ENCODE data around the gene PPP1R15A. TPM values are rescaled to one million over a fixed set of nuclear protein-coding genes. Genes with fewer than 3 reads are reported as not detected.
A peak's percentile ranks its signal among the peaks of the same experiment; 100 is the strongest.
"Not testable (repeated sequence)": the region's sequence is repeated elsewhere in the genome, so short reads cannot be mapped to it uniquely, and the experiment has no call there.

The PPP1R15A gene
- total RNA-seq, 4 donors from 2014 or later: 135 to 191 (median 144) TPM

DNA sequence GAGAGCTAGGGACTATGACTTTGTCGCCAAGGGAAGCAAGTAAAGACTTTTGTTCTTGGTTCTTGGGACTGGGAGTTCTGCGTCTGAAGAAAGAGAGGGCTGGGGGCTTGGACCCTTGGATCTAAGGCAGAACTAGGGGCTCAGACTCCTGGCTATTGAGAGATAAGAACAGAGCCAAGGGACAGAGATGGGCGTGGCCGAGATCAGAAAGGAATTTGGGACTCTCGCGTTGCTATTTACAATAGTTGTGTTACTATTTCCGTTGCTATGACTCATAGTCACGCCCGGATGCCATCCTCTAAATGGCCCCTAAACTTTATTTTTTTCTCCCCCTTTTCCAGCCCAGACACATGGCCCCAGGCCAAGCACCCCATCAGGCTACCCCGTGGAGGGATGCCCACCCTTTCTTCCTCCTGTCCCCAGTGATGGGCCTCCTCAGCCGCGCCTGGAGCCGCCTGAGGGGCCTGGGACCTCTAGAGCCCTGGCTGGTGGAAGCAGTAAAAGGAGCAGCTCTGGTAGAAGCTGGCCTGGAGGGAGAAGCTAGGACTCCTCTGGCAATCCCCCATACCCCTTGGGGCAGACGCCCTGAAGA lies 759 bp downstream of the PPP1R15A start:
- peak; percentile 3 to 65 (median 17) for TF ChIP-seq POLR2AphosphoS5 (IDR thresholded peaks at IDR 0.05)
- peak in 1 of 2 donors; percentile 53 for TF ChIP-seq POLR2A (IDR thresholded peaks at IDR 0.05)
- TF ChIP-seq EP300 (IDR thresholded peaks at IDR 0.05): no peak
- no peak for TF ChIP-seq CTCF (IDR thresholded peaks at IDR 0.05)
- Histone ChIP-seq H3K4me1 (peaks cover 61% of the 10 kb centered on the region), H3K36me3 (peaks cover 42% of the 10 kb centered on the region), H3K9me3 (no peaks in the 10 kb centered on the region), H3K4me3 (peak overlapping the region; percentile 98), H3K27ac (peak overlapping the region; percentile 100), H3K27me3 (no peaks in the 10 kb centered on the region)
- peak; percentile 94 to 95 for DNase-seq (ENCODE audit: low spot score in 2 of 2)
- WGBS: 1% methylated on average over 14 of the region's 14 CpGs

DNA sequence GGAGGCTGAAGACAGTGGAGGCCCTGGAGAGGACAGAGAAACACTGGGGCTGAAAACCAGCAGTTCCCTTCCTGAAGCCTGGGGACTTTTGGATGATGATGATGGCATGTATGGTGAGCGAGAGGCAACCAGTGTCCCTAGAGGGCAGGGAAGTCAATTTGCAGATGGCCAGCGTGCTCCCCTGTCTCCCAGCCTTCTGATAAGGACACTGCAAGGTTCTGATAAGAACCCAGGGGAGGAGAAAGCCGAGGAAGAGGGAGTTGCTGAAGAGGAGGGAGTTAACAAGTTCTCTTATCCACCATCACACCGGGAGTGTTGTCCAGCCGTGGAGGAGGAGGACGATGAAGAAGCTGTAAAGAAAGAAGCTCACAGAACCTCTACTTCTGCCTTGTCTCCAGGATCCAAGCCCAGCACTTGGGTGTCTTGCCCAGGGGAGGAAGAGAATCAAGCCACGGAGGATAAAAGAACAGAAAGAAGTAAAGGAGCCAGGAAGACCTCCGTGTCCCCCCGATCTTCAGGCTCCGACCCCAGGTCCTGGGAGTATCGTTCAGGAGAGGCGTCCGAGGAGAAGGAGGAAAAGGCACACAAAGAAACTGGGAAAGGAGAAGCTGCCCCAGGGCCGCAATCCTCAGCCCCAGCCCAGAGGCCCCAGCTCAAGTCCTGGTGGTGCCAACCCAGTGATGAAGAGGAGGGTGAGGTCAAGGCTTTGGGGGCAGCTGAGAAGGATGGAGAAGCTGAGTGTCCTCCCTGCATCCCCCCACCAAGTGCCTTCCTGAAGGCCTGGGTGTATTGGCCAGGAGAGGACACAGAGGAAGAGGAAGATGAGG lies 1.5 kb downstream of the PPP1R15A start:
- Histone ChIP-seq H3K27ac (peak overlapping the region; percentile 100), H3K36me3 (peaks cover 45% of the 10 kb centered on the region), H3K27me3 (no peaks in the 10 kb centered on the region), H3K4me3 (peak overlapping the region; percentile 98), H3K4me1 (peaks cover 56% of the 10 kb centered on the region), H3K9me3 (no peaks in the 10 kb centered on the region)
- TF ChIP-seq CTCF (IDR thresholded peaks at IDR 0.05) (no peak), POLR2AphosphoS5 (IDR thresholded peaks at IDR 0.05) (no peak), EP300 (IDR thresholded peaks at IDR 0.05) (no peak), POLR2A (IDR thresholded peaks at IDR 0.05) (no peak)
- WGBS: 29% methylated on average over 14 of the region's 14 CpGs
- DNase-seq (ENCODE audit: low spot score in 2 of 2): peak in 1 of 2 donors; percentile 65

- peak overlapping the region; percentile 98 for H3K4me3 ChIP-seq
- H3K9me3 ChIP-seq: no peaks in the 10 kb centered on the region
- H3K27me3 ChIP-seq: no peaks in the 10 kb centered on the region
- H3K27ac ChIP-seq: peak overlapping the region; percentile 100
- 8% methylated on average over 17 of the region's 17 CpGs for whole genome bisulfite sequencing
- peaks cover 45% of the 10 kb centered on the region for H3K36me3 ChIP-seq
- peak in 1 of 2 donors; percentile 82 for DNase-seq (ENCODE audit: low spot score in 2 of 2)
- peaks cover 54% of the 10 kb centered on the region for H3K4me1 ChIP-seq
- TF ChIP-seq CTCF (IDR thresholded peaks at IDR 0.05) (no peak), EP300 (IDR thresholded peaks at IDR 0.05) (no peak), POLR2AphosphoS5 (IDR thresholded peaks at IDR 0.05) (peak in 1 of 3 donors; percentile 19), POLR2A (IDR thresholded peaks at IDR 0.05) (no peak)
These were observed 2.3 kb downstream of the PPP1R15A start for GRCh38 chr19:48874303-48875135.

DNA sequence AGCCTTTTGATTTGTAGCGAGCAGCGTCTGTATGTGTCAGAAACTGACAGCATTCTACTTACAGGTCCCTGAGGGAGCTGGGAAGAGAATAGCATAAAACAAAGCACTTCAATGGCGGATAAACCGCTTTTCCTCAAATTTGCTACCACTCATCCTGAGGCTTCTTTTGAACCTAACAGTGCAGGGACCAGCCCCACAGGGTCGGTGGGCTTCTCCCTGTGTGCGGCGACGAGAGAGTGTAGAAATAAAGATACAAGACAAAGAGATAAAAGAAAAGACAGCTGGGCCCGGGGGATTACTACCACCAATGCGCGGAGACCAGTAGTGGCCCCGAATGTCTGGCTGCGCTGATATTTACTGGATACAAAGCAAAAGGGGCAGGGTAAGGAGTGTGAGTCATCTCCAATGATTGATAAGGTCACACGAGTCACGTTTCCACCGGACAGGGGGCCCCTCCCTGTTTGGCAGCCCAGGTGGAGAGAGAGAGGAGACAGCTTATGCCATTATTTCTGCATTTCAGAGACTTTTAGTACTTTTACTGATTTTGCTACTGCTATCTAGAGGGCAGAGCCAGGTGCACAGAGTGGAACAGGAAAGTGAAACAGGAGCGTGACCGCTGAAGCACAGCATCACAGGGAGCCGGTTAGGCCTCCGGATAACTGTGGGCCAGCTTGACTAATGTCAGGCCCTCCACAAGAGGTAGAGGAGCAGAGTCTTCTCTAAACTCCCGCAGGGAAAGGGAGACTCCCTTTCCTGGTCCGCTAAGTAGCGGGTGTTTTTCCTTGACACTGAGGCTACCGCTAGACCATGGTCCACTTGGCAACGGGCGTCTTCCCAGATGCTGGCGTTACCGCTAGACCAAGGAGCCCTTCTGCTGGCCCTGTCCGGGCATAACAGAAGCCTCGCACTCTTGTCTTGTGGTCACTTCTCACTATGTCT lies 4.1 kb downstream of the PPP1R15A start:
- TF ChIP-seq POLR2A (IDR thresholded peaks at IDR 0.05) (peak in 1 of 2 donors; percentile 52), POLR2AphosphoS5 (IDR thresholded peaks at IDR 0.05) (peak in 1 of 3 donors; percentile 14)
- not testable (repeated sequence) for H3K9me3 ChIP-seq, H3K27me3 ChIP-seq
- peak overlapping the region; percentile 100 for H3K27ac ChIP-seq
- H3K4me3 ChIP-seq: peak overlapping the region; percentile 98
- peak in 1 of 2 donors; percentile 83 for DNase-seq (ENCODE audit: low spot score in 2 of 2)
- H3K4me1 ChIP-seq: peaks cover 57% of the 10 kb centered on the region
- H3K36me3 ChIP-seq: peaks cover 45% of the 10 kb centered on the region
- WGBS: 66% methylated on average over 30 of the region's 30 CpGs

GRCh38 chr19:48877855-48878195 lies 5.6 kb downstream of the PPP1R15A start:
- no peak overlapping the region for H3K4me3 ChIP-seq
- DNase-seq (ENCODE audit: low spot score in 2 of 2): no peak
- no peak for TF ChIP-seq CTCF (IDR thresholded peaks at IDR 0.05)
- no peak for TF ChIP-seq EP300 (IDR thresholded peaks at IDR 0.05)
- TF ChIP-seq POLR2A (IDR thresholded peaks at IDR 0.05): no peak
- TF ChIP-seq POLR2AphosphoS5 (IDR thresholded peaks at IDR 0.05): no peak
- H3K36me3 ChIP-seq: peaks cover 45% of the 10 kb centered on the region
- no peak overlapping the region for H3K27ac ChIP-seq
- peaks cover 54% of the 10 kb centered on the region for H3K4me1 ChIP-seq
- no peaks in the 10 kb centered on the region for H3K9me3 ChIP-seq
- no peaks in the 10 kb centered on the region for H3K27me3 ChIP-seq
- 87% methylated on average over 6 of the region's 6 CpGs for WGBS

All from suprapubic skin (tissue), 4 donors.